HepG2 (cell line): ENCODE measurements around the gene SLC29A2. TPM values are rescaled to one million over a fixed set of nuclear protein-coding genes. Genes with fewer than 3 reads are reported as not detected.

Source experiments
- ERF ChIP-seq: IDR thresholded peaks from 2 replicates; pipeline ENCODE4 v1.6.1; 2018; ENCODE audit warnings: missing biosample characterization, missing genetic modification reagents
- PLRG1 ChIP-seq: fragments of 450-650 bp; conservative IDR thresholded peaks from 2 replicates; pipeline ENCODE4 v1.6.1; 2016
- RCOR2 ChIP-seq: IDR thresholded peaks from 2 replicates; pipeline ENCODE4 v1.6.1; 2016; ENCODE audit warnings: missing biosample characterization, missing genetic modification reagents
- SALL1 ChIP-seq: sonication (generic); formaldehyde crosslinking; IDR thresholded peaks from 2 replicates; pipeline ENCODE4 v1.8.0; 2022; ENCODE audit warnings: mild to moderate bottlenecking, missing genetic modification reagents
- SKI ChIP-seq: fragments of 450-650 bp; IDR thresholded peaks from one replicate; pipeline ENCODE4 v1.6.1; 2018; ENCODE audit warnings: mild to moderate bottlenecking; ENCODE audit not compliant: partially characterized antibody
- SOX13 ChIP-seq, 3 experiments: fragments of 450-650 bp in 1 of 3; sonication (generic) in 1 of 3; formaldehyde crosslinking in 1 of 3; IDR thresholded peaks in 2 of 3; conservative IDR thresholded peaks in 1 of 3; 2 replicates each; pipeline versions ENCODE4 v1.5.0 to v1.6.1; 2016 to 2020; ENCODE audit warnings: antibody characterized with exemption in 1 of 3, mild to moderate bottlenecking in 1 of 3, missing compliant biosample characterization in 1 of 3, missing genetic modification reagents in 1 of 3, moderate library complexity in 1 of 3
- ZMYM2 ChIP-seq: sonication (generic); formaldehyde crosslinking; IDR thresholded peaks from 2 replicates; pipeline ENCODE4 v1.8.0; 2022; ENCODE audit warnings: mild to moderate bottlenecking, missing genetic modification reagents
- ZNF224 ChIP-seq: sonication (generic); formaldehyde crosslinking; IDR thresholded peaks from 2 replicates; pipeline ENCODE4 v1.5.0; 2020; ENCODE audit warnings: mild to moderate bottlenecking, missing genetic modification reagents
- ZNF670 ChIP-seq: sonication (generic); formaldehyde crosslinking; IDR thresholded peaks from 2 replicates; pipeline ENCODE4 v1.8.0; 2022; ENCODE audit warnings: mild to moderate bottlenecking, missing genetic modification reagents, borderline replicate concordance
- polyA plus RNA-seq, 8 experiments: library from polyadenylated mRNA; depleted of rRNA in 3 of 8; stranded (reverse) in 7 of 8; unstranded in 1 of 8; fragments of >200 nt; fragmentation: Illumina TruSeq in 4 of 8; extraction: Trizol in 4 of 8; gene quantifications; 2 replicates each; pipeline versions ENCODE4 v1.2.1 to v1.2.3, GENCODE V29; 2011 to 2016; ENCODE audit warnings: low read depth in 4 of 8, missing spikeins in 1 of 8, mixed read lengths in 1 of 8; ENCODE audit not compliant: insufficient read depth in 1 of 8
- total RNA-seq, 5 experiments: library from RNA; depleted of rRNA; stranded (reverse); fragments of >200 nt; fragmentation: Illumina TruSeq; extraction: Trizol; gene quantifications; 2 replicates each; pipeline ENCODE4 v1.2.3, GENCODE V29; 2016; ENCODE audit warnings: low read depth in 1 of 5
- TF ChIP-seq, protein P1 (sequence below): sonication (generic); formaldehyde crosslinking; IDR thresholded peaks from 2 replicates; pipeline ENCODE4 v1.8.1; 2023; ENCODE audit warnings: mild to moderate bottlenecking, inconsistent platforms, moderate library complexity, missing genetic modification reagents, borderline replicate concordance
- TF ChIP-seq, protein P2 (sequence below), 2 experiments: sonication (generic) in 1 of 2; formaldehyde crosslinking in 1 of 2; IDR thresholded peaks; 2 replicates each; pipeline versions ENCODE4 v1.5.1 to v1.6.1; 2011 to 2020; ENCODE audit warnings: borderline replicate concordance in 1 of 2, low read depth in 1 of 2, low read length in 1 of 2, mild to moderate bottlenecking in 1 of 2, missing genetic modification reagents in 1 of 2, moderate library complexity in 1 of 2
- TF ChIP-seq, protein P3 (sequence below): sonication (generic); formaldehyde crosslinking; IDR thresholded peaks from 2 replicates; pipeline ENCODE4; 2020; ENCODE audit warnings: missing genetic modification reagents, mild to moderate bottlenecking, borderline replicate concordance
- TF ChIP-seq, protein P4 (sequence below): sonication (generic); formaldehyde crosslinking; IDR thresholded peaks from 2 replicates; pipeline ENCODE4 v1.4.0; 2020; ENCODE audit warnings: mild to moderate bottlenecking, missing genetic modification reagents
- TF ChIP-seq, protein P5 (sequence below): sonication (generic); formaldehyde crosslinking; IDR thresholded peaks from 2 replicates; pipeline ENCODE4 v1.8.0; 2022; ENCODE audit warnings: mild to moderate bottlenecking, missing genetic modification reagents, moderate library complexity
- TF ChIP-seq, protein P6 (sequence below): IDR thresholded peaks from 2 replicates; pipeline ENCODE4 v1.6.1; 2016; ENCODE audit warnings: mild to moderate bottlenecking

Gene SLC29A2
- total and polyA plus RNA-seq, 2 of the 13 experiments (the other 11 are each of a cell fraction or from before 2014, with no cell fraction given): 0.63 to 0.66 TPM

DNA sequence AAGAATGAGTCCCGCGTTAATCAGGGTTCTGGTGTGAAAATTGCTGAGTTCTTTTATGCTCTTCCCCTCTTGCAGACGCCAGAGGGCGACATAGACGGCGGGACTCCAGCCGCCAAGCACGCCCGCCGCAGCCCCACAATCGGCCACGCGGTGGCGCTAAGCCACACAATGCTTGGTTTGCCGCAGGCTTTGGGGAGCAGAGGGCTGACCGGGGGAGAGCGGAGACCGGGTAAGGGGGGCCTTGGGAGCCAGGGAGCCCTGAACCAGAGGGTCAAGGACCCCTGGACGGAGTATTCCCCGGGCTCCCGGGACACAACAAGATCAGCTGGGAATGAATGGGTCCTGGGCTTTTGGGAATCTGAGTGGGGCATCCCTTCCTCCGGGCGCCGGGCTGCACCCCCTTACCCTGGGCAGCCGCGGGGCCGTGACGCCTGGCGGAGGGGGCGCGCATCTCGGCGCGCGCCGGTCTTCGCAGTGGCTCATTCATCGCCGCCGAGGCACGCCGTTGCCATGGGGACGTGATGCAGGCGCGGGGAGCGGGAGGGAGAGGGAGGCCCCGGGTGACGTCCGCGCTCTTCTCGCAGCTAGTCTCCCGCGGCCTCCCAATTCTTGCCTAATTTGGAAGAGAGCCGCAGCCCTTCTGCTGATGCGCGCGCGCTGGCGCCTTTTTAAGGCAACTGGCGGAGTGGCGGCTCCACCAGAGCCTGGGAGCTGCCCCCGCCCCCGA is 37.1 kb upstream of the SLC29A2 start (continued):
- TF ChIP-seq, protein P1, sequence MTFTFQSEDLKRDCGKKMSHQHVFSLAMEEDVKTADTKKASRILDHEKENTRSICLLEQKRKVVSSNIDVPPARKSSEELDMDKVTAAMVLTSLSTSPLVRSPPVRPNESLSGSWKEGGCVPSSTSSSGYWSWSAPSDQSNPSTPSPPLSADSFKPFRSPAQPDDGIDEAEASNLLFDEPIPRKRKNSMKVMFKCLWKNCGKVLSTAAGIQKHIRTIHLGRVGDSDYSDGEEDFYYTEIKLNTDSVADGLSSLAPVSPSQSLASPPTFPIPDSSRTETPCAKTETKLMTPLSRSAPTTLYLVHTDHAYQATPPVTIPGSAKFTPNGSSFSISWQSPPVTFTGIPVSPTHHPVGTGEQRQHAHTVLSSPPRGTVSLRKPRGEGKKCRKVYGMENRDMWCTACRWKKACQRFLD: peak; percentile 66; the same call in 1 of the 2 replicates
- TF ChIP-seq ERF (CRISPR knock-in tag) (peak; percentile 51; the same call in 1 of the 2 replicates), SALL1 (peak; percentile 76), ZNF224 (no peak), ZMYM2 (CRISPR knock-in tag) (no peak), SOX13 (IDR thresholded peaks at IDR 0.05) (no peak), SOX13 (CRISPR knock-in tag; conservative IDR thresholded peaks at IDR 0.05 in 1 of 2, IDR thresholded peaks at IDR 0.05 in 1 of 2) (peak in 1 of 2 experiments; percentile 37; a peak in 1 of 4 replicates), PLRG1 (no peak), ZNF670 (CRISPR knock-in tag) (no peak), RCOR2 (CRISPR knock-in tag) (no peak), SKI (no peak)
- TF ChIP-seq, protein P2, sequence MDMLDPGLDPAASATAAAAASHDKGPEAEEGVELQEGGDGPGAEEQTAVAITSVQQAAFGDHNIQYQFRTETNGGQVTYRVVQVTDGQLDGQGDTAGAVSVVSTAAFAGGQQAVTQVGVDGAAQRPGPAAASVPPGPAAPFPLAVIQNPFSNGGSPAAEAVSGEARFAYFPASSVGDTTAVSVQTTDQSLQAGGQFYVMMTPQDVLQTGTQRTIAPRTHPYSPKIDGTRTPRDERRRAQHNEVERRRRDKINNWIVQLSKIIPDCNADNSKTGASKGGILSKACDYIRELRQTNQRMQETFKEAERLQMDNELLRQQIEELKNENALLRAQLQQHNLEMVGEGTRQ (IDR thresholded peaks at IDR 0.05; ENCODE audit: low read depth, low read length): no peak
- TF ChIP-seq, protein P2 (CRISPR knock-in tag; IDR thresholded peaks at IDR 0.05; ENCODE audit: borderline replicate concordance): no peak
- TF ChIP-seq, protein P3, sequence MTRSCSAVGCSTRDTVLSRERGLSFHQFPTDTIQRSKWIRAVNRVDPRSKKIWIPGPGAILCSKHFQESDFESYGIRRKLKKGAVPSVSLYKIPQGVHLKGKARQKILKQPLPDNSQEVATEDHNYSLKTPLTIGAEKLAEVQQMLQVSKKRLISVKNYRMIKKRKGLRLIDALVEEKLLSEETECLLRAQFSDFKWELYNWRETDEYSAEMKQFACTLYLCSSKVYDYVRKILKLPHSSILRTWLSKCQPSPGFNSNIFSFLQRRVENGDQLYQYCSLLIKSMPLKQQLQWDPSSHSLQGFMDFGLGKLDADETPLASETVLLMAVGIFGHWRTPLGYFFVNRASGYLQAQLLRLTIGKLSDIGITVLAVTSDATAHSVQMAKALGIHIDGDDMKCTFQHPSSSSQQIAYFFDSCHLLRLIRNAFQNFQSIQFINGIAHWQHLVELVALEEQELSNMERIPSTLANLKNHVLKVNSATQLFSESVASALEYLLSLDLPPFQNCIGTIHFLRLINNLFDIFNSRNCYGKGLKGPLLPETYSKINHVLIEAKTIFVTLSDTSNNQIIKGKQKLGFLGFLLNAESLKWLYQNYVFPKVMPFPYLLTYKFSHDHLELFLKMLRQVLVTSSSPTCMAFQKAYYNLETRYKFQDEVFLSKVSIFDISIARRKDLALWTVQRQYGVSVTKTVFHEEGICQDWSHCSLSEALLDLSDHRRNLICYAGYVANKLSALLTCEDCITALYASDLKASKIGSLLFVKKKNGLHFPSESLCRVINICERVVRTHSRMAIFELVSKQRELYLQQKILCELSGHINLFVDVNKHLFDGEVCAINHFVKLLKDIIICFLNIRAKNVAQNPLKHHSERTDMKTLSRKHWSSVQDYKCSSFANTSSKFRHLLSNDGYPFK: peak; percentile 29; the same call in 1 of the 2 replicates
- TF ChIP-seq, protein P4, sequence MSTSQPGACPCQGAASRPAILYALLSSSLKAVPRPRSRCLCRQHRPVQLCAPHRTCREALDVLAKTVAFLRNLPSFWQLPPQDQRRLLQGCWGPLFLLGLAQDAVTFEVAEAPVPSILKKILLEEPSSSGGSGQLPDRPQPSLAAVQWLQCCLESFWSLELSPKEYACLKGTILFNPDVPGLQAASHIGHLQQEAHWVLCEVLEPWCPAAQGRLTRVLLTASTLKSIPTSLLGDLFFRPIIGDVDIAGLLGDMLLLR: no peak
- TF ChIP-seq, protein P5, sequence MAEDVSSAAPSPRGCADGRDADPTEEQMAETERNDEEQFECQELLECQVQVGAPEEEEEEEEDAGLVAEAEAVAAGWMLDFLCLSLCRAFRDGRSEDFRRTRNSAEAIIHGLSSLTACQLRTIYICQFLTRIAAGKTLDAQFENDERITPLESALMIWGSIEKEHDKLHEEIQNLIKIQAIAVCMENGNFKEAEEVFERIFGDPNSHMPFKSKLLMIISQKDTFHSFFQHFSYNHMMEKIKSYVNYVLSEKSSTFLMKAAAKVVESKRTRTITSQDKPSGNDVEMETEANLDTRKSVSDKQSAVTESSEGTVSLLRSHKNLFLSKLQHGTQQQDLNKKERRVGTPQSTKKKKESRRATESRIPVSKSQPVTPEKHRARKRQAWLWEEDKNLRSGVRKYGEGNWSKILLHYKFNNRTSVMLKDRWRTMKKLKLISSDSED (CRISPR knock-in tag): no peak
- TF ChIP-seq, protein P6, sequence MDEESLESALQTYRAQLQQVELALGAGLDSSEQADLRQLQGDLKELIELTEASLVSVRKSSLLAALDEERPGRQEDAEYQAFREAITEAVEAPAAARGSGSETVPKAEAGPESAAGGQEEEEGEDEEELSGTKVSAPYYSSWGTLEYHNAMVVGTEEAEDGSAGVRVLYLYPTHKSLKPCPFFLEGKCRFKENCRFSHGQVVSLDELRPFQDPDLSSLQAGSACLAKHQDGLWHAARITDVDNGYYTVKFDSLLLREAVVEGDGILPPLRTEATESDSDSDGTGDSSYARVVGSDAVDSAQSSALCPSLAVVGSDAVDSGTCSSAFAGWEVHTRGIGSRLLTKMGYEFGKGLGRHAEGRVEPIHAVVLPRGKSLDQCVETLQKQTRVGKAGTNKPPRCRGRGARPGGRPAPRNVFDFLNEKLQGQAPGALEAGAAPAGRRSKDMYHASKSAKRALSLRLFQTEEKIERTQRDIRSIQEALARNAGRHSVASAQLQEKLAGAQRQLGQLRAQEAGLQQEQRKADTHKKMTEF (CRISPR knock-in tag): peak; percentile 72
